ENCODE results near the gene SETD2.
"Not testable (repeated sequence)": the region's sequence is repeated elsewhere in the genome, so short reads cannot be mapped to it uniquely, and the experiment has no call there.

The SETD2 gene

GRCh38 chr3:47031041-47031440, 132.9 kb downstream of the SETD2 start:
- not testable (repeated sequence) for DNase-seq

DNA sequence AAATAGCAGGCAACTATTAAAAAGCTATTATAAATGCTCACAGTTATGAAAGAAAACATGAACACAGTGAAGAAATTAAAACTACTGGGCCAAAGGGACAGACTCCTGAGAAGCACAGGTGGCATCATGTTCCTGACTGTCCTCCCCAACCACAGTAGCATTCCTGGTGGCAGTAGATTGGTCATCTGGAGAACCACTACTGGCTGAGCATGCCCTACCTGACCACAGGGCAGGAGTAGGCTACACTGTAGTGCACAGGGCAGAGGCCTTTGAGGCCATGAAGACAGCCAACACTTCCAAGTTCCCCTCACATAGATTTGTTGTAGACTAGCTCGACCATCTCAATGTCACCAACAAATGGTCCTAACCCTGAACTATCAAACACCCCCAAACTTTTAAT, 135.2 kb downstream of the SETD2 start:
- no peak for DNase-seq

- no peak for DNase-seq
Observed at GRCh38 chr3:47028146-47028545, 135.8 kb downstream of the SETD2 start.

GRCh38 chr3:47026432-47026831, 137.5 kb downstream of the SETD2 start:
- DNase-seq = not testable (repeated sequence)

DNA sequence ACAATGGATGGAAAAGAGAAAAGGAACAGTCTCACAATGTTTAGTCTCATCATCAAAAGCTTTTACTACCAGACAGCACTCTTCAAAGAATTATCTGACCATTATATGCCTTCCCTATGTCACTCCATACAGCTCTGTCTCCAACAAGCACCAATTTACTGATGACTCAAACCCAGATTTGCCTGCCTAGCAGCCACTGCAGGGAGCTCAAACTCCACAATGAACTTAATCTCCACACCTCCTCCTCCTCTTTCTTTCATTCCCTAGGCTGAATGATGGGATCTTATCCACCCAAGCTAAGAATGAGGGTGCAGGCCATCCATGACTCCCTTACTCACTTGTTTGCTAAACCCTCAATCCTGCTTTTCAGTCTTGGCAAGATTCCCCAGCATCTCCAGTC, 139.0 kb downstream of the SETD2 start:
- DNase-seq = no peak

- DNase-seq = no peak
Observed at GRCh38 chr3:47022641-47023071, 141.3 kb downstream of the SETD2 start.

DNA sequence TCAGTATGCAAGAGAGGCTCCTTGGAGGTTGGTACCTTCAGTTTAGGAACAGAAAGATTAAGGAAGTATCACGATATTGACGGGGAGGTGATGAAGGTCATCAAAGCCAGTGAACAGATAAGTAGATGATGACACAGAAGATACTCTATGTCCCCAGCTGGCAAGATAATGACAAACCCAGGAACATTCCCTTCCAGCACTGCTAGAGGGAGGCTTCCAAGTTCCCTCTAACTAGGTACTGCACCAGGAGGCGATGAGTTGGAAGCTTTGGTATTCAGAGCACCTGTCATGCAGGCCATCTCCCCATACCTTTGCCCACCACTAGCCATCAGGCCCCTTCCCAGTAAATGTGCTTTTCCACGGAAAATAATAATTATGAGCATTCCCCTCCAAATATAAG, 143.6 kb downstream of the SETD2 start:
- no peak for DNase-seq

DNA sequence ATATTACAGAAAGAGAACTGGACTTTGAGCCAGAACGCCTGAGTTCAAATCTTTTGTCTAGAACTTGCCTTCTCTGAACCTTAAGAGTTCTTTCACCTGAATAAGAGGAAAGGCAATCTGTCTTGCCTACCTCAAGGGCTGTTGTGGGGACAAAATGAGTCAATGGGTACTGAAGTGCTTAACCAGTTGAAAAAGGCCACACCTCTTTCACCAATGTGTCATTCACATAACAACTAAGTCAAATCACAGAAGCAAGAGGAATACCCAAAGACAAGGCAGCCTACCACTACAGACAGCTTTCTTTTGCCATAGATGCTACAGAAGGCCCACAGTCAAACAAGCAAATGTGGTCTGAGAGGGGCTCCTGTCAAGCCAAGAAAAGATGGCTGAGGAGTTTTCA, 144.7 kb downstream of the SETD2 start:
- DNase-seq = no peak

DNA sequence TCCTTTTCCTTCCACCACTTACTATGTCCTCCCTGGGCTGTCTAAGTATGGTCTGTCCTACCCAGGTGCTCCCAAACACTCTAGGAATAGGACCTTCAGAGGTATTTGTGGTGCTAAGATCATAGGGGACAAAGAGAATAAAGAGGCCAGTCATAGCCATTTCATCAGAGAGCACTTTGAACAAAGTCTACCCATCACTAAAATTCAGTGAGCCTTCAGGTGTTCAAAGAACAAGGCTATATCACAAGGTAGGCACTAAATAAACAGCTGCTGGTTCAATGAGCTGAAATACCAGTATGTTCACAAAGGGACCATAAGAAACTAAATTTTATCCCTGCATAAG, 145.7 kb downstream of the SETD2 start:
- no peak for DNase-seq

GRCh38 chr3:47017504-47018268, 146.2 kb downstream of the SETD2 start:
- no peak for DNase-seq

DNA sequence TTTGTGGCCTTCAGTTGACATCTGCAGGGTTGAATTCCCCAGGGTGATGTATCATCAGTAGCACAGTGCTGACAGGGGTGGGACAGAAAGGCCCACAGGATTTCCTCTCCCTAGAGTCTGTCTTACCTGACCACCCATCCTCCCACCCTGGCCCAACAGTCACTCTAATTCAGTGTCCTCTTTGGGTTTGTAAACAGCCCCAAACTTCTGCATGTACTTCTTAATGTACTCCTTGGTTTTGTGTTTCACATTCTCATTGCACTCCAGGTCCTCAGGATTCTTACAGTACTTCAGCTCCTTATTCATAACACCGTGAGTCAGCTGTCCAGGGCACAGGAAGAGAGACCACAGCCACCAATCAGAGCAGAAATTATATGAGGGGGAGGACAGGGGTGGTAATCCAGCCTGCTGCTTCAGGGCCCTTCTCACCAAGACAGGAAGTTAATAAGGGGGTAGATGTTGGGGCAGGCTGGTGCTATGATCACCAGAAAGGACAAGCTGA, 146.9 kb downstream of the SETD2 start:
- DNase-seq = no peak

- no peak for DNase-seq
Observed at GRCh38 chr3:47016086-47016933, 147.6 kb downstream of the SETD2 start.

DNA sequence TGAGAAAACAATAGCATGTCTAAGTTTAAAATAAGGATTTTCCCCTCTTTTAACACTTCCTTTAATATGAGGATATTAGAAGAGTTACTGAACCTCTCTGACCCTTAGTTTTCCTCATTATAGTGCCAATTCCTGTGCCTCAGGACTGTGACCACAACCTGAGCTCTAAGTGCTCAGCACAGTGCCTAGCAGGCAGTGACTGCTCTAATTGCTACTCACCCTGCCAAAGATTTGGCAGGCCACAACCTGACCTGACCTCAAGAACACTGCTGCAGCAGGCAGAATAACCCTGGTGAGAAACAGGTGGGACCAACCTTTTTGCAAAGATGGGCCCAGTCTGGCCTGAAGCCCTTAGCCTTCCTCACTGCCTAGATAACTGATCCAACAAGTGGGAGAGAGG, 148.8 kb downstream of the SETD2 start:
- no peak for DNase-seq

- DNase-seq = no peak
Observed at GRCh38 chr3:47014036-47014435, 149.9 kb downstream of the SETD2 start.

- no peak for DNase-seq
Observed at GRCh38 chr3:47013231-47013630, 150.7 kb downstream of the SETD2 start.

- no peak for DNase-seq
Observed at GRCh38 chr3:47012342-47013230, 151.3 kb downstream of the SETD2 start.

GRCh38 chr3:47011371-47011770, 152.5 kb downstream of the SETD2 start:
- no peak for DNase-seq

DNA sequence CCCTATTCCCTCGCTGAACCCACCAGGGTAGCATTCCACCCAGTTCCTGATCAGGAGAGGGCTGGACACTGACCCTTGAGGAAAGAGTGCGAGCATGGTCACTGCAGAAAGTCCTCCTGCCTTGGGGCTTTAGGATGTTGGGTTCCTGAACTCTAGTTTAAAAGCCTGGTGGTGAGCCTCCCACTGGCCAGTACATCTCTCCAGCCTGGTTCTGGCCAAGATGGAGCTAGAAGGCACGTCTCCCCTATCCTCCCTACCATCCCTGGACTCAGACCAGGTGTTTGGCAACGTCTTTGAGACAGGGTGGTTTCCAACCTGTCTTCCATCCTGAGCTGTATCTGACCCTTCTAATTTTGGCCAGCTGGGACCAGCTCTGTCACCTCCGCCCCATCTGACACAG, 153.0 kb downstream of the SETD2 start:
- DNase-seq = no peak

DNA sequence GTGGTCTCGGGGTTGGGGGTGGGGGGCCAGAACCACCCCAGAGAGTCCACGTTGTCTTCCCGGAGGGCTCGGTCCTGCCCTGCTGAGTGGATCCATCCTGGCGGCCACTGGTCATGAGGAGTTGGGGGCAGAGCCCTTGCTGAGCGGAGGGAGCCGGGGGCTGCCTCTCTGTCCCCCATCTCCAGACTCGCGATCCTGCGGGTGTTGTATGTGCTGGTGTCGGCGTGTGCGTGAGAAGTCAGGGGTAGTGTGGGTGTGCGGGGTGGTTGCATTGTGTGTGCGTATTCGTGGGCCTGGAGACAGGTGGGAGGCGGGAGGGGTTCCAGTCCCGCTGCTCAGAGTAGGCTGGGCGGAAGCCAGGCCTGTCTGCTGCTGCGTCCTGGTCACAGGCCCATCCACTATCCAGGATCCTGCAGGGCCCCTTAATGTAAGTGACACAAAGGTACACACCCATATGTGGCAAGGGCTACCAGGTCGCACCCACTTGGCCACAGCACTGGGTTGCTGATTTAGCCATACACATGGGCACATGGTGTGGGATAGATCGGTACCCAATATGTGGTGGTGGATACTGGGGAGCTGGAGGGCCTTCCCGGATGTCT, 153.7 kb downstream of the SETD2 start:
- no peak for DNase-seq

DNA sequence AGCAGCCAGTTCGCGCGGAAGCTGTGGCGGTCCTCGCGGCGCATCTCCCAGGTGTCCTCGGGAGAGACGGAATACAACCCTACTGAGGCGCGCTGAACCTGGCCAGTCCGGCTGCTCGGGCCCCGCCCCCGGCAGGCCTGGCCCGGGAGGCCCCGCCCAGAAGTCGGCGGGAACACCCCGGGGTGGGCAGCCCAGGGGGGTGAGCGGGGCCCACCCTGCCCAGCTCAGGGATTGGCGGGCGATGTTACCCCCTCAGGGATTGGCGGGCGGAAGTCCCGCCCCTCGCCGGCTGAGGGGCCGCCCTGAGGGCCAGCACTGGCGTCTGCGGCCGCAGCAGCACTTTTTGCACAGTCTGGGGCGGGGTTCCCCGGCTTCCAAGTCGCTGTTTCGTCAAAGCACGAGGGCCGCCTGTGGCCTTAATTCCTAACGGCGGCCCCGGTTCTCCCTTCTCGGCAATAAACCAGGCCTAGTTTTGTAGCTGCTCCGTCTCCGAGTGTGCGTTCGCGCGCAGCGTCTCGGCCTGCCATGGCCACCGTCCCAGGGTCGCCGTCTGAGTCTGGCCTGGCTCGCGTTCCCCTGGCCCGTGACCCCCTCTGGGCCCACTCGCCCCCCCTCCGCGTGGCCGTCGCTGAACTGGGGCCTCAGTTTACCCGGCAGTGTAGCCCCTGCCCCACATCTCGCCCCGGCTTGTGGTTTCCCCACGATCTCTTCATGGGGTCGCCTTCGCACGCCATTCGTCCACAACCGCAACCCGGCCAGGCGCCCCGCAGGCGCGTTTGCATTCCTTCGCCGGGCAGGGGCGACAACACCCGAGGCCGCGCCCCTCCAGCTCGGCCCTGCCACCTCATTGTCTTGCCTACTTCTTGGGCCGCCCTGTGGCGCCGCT, 154.4 kb downstream of the SETD2 start:
- DNase-seq = no peak

DNA sequence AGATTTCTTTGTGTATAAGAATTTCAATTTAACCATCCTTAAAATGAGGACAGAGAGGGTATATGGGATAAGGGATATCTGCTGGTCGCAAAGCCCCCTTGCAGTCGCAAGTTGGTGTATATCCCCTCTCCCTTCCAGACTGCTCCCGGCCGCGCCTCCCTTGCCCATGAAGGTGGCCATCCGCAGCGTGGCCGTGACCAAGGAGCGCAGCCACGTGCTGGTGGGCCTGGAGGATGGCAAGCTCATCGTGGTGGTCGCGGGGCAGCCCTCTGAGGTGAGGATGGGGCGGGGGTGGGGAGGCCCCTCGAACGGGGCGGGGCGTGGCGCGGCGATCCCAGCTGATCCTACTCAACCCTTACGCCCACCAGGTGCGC, 155.1 kb downstream of the SETD2 start:
- DNase-seq = no peak

Measured in NCI-H1930 (cell line).